PC-9 (cell line): ENCODE results near the gene TMEM139. TPM values are rescaled to one million over a fixed set of nuclear protein-coding genes. Genes with fewer than 3 reads are reported as not detected.

ENCODE experiments used
- BruUV-seq: library from RNA; stranded (reverse); fragments of 400-500 nt; replicated peaks from 2 replicates; lab custom pipeline; 2021; lab: Mats Ljungman, UMichigan
- CTCF ChIA-PET: fragments of 300-600 bp; sonication (Branson Sonifier 250); formaldehyde crosslinking; loops from one replicate; lab custom pipeline; 2022; ENCODE audit warnings: antibody characterized with exemption; lab: Charles Lee
- POLR2A ChIA-PET: fragments of 300-600 bp; sonication (Branson Sonifier 250); formaldehyde crosslinking; loops from one replicate; lab custom pipeline; 2022; ENCODE audit warnings: antibody characterized with exemption; ENCODE audit not compliant: unreplicated experiment; lab: Charles Lee
- DNase-seq, 2 experiments: peaks; one replicate each; pipeline versions ENCODE4 v3.0.0 to v3.0.0-alpha.2; 2015 to 2022; ENCODE audit warnings: mixed read lengths in 1 of 2
- H2AFZ ChIP-seq: fragments of 200-600 bp; sonication (generic); 2 replicates; pipeline ENCODE4 v1.8.1; 2017; ENCODE audit warnings: antibody characterized with exemption
- H3F3A ChIP-seq: fragments of 200-600 bp; sonication (generic); 2 replicates; pipeline ENCODE4 v1.8.1; 2017; ENCODE audit warnings: antibody characterized with exemption, mild to moderate bottlenecking, low read depth; ENCODE audit not compliant: insufficient read depth
- H3K27ac ChIP-seq: fragments of 200-600 bp; sonication (generic); 2 replicates; pipeline ENCODE4 v1.6.1; 2016; ENCODE audit warnings: mixed run types
- H3K27me3 ChIP-seq: fragments of 200-600 bp; sonication (generic); 2 replicates; pipeline ENCODE4 v1.6.1; 2016; ENCODE audit warnings: low read depth, mixed run types; ENCODE audit not compliant: insufficient read depth
- H3K36me3 ChIP-seq: fragments of 200-600 bp; sonication (generic); 2 replicates; pipeline ENCODE4 v1.6.1; 2016; ENCODE audit warnings: low read depth, mixed run types
- H3K4me1 ChIP-seq: fragments of 200-600 bp; sonication (generic); replicated peaks from 2 replicates; pipeline ENCODE4 v1.6.1; 2016; ENCODE audit warnings: mixed run types; ENCODE audit not compliant: insufficient read depth
- H3K4me2 ChIP-seq: fragments of 200-600 bp; sonication (generic); 2 replicates; pipeline ENCODE4 v1.6.1; 2017; ENCODE audit warnings: mixed run types
- H3K4me3 ChIP-seq: fragments of 200-600 bp; sonication (generic); 2 replicates; pipeline ENCODE4 v1.6.1; 2016; ENCODE audit warnings: mixed run types
- H3K79me2 ChIP-seq: fragments of 200-600 bp; sonication (generic); 2 replicates; pipeline ENCODE4 v1.6.1; 2017; ENCODE audit warnings: low read depth, mixed run types
- H3K9me2 ChIP-seq: fragments of 200-600 bp; sonication (generic); 2 replicates; pipeline ENCODE4 v1.8.1; 2017; ENCODE audit warnings: mild to moderate bottlenecking; ENCODE audit not compliant: insufficient read depth
- H3K9me3 ChIP-seq: fragments of 200-600 bp; sonication (generic); 2 replicates; pipeline ENCODE4 v1.8.1; 2016; ENCODE audit warnings: low read depth; ENCODE audit not compliant: insufficient read depth
- H4K20me1 ChIP-seq: fragments of 200-600 bp; sonication (generic); 2 replicates; pipeline ENCODE4 v1.8.1; 2017; ENCODE audit not compliant: insufficient read depth
- CTCF ChIP-seq: fragments of 200-600 bp; sonication (generic); conservative IDR thresholded peaks from 2 replicates; pipeline ENCODE4 v1.6.1; 2017; ENCODE audit warnings: mixed run types, antibody characterized with exemption, mild to moderate bottlenecking, moderate library complexity
- EZH2 ChIP-seq: fragments of 200-600 bp; sonication (generic); IDR thresholded peaks from 2 replicates; pipeline ENCODE4 v1.8.0; 2017; ENCODE audit warnings: antibody characterized with exemption, low read depth
- intact Hi-C: fragments of 100-400 bp; cut with micrococcal nuclease; formaldehyde crosslinking; loops from one replicate; pipeline ENCODE4 v1.10.0; 2022; ENCODE audit not compliant: unreplicated experiment
- total RNA-seq: library from RNA; stranded (reverse); gene quantifications from 2 replicates; pipeline ENCODE4 v1.2.3, GENCODE V29; 2021

Gene TMEM139
- total RNA-seq, 1 experiment from 2014 or later, result 131 TPM

GRCh38 chr7:143300959-143301935 lies 16.5 kb downstream of the TMEM139 start:
- no TSS peak for BruUV-seq
- peaks cover 40% of the 10 kb centered on the region; the same call in 1 of the 2 replicates for H3F3A ChIP-seq
- POLR2A ChIA-PET, result interaction anchor here (0.6 to 0.8 kb wide), 3 partner anchors 26 to 435 kb away, joined by 3 to 21 read pairs (median 10); no protein-coding TSS in a partner anchor
- DNase-seq, result no peak
- H3K4me2 ChIP-seq, result no peak overlapping the region
- H3K27me3 ChIP-seq, result no peaks in the 10 kb centered on the region
- CTCF ChIA-PET, result no interaction called here
- peaks cover 72% of the 10 kb centered on the region for H3K36me3 ChIP-seq
- intact Hi-C loops, result loop anchor here (1.0 kb wide), 1 partner anchor 61 kb away; no protein-coding TSS in a partner anchor
- H3K9me3 ChIP-seq, result no peaks in the 10 kb centered on the region
- H3K27ac ChIP-seq, result peak overlapping the region; percentile 19; the same call in 1 of the 2 replicates
- H3K4me3 ChIP-seq, result no peak overlapping the region
- no peaks in the 10 kb centered on the region for H3K79me2 ChIP-seq
- H3K9me2 ChIP-seq, result no peaks in the 10 kb centered on the region
- no peak overlapping the region for H2AFZ ChIP-seq
- no peaks in the 10 kb centered on the region for H3K4me1 ChIP-seq
- no peak for TF ChIP-seq EZH2
- TF ChIP-seq CTCF, result no peak
- H4K20me1 ChIP-seq, result 0 out of 2 replicates have a peak, but pooled peaks cover 4% of the 10 kb centered on the region

- Histone ChIP-seq H4K20me1 (0 out of 2 replicates have a peak, but pooled peaks cover 4% of the 10 kb centered on the region), H3K27me3 (no peaks in the 10 kb centered on the region), H3K4me3 (no peak overlapping the region), H2AFZ (no peak overlapping the region), H3K4me1 (no peaks in the 10 kb centered on the region), H3K79me2 (no peaks in the 10 kb centered on the region), H3K9me3 (no peaks in the 10 kb centered on the region), H3K27ac (no peak overlapping the region), H3K9me2 (no peaks in the 10 kb centered on the region), H3K4me2 (no peak overlapping the region), H3F3A (peaks cover 51% of the 10 kb centered on the region; the same call in 1 of the 2 replicates), H3K36me3 (peaks cover 63% of the 10 kb centered on the region)
- DNase-seq, result no peak
- BruUV-seq, result no TSS peak
- no peak for TF ChIP-seq CTCF
- TF ChIP-seq EZH2, result no peak
- ChIA-PET POLR2A (no interaction called here), CTCF (no interaction called here)
- intact Hi-C loops, result loop anchor here (2.0 kb wide), 2 partner anchors 77 to 113 kb away; partner anchors contain the start of gene ZYX
Observed at GRCh38 chr7:143303733-143304132, 19.0 kb downstream of the TMEM139 start.

GRCh38 chr7:143304938-143305337 lies 20.2 kb downstream of the TMEM139 start:
- intact Hi-C loops, result loop anchor here (1.0 to 2.0 kb wide), 5 partner anchors 65 to 297 kb away; partner anchors contain the start of gene ZYX
- Histone ChIP-seq H3K27ac (no peak overlapping the region), H3K9me2 (no peaks in the 10 kb centered on the region), H4K20me1 (0 out of 2 replicates have a peak, but pooled peaks cover 4% of the 10 kb centered on the region), H3K4me3 (no peak overlapping the region), H3K36me3 (peaks cover 53% of the 10 kb centered on the region), H3K79me2 (no peaks in the 10 kb centered on the region), H3K27me3 (no peaks in the 10 kb centered on the region), H3K4me1 (no peaks in the 10 kb centered on the region), H3F3A (peaks cover 48% of the 10 kb centered on the region; the same call in 1 of the 2 replicates), H3K4me2 (no peak overlapping the region), H2AFZ (no peak overlapping the region), H3K9me3 (no peaks in the 10 kb centered on the region)
- POLR2A ChIA-PET, result no interaction called here
- no peak for DNase-seq
- no TSS peak for BruUV-seq
- CTCF ChIA-PET, result interaction anchor here (0.7 to 1.0 kb wide), 2 partner anchors 17 to 64 kb away, joined by 4 to 10 read pairs; partner anchors contain the start of gene CASP2
- TF ChIP-seq EZH2, result no peak
- TF ChIP-seq CTCF, result no peak
